Placental pericyte (primary cell): ENCODE data around the gene GOLGA6L25. TPM values are rescaled to one million over a fixed set of nuclear protein-coding genes. Genes with fewer than 3 reads are reported as not detected.

Source experiments
- small RNA-seq: library from RNA; depleted of rRNA; stranded (forward); fragments of <200 nt; gene quantifications from one replicate; pipeline ENCODE3, GENCODE V24; 2012; ENCODE audit warnings: low replicate concordance
- total RNA-seq: library from RNA; depleted of rRNA; stranded (reverse); fragments of >200 nt; gene quantifications from 2 replicates; pipeline ENCODE4 v1.2.3, GENCODE V29; 2012

Gene GOLGA6L25
- not detected in 2 replicates for total RNA-seq

GRCh38 chr15:28553268-28553667 lies at the start of gene GOLGA6L25:
Gene GOLGA6L25 (plus strand): TSS chr15:28553568. CDS start chr15:28553629, 61 bp downstream.

DNA sequence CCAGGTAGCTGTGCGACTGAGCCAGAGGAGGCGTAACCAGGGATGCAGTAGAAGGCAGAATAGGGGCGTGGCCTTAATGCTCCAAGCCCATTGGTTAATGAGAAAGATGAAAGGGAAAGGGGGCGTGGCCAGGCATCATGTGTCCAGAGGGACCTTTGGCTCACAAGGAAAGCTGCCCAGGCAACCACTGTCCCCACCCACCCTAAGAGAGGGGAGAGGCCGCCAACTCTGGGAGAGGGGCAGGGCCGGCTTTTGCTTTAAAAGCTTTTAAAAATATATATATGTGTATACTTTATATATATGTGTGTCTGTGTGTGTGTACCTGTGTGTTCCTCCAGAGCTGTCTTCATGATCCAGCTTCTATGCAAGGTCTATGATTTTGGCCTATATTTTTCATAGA lies 20.4 kb upstream of the GOLGA6L25 start, which contains the start of gene GOLGA8G:
GOLGA8G (minus strand) TSS at position 18 of the 400 bp plus-strand sequence. CDS start 62 bp downstream, outside the sequence.

Small RNAs within 50 kb of the gene (small RNA-seq; reads per million reads assigned to genes)
- not detected for gene AC138749.2
- not detected for gene RF00017

Other genes with a start within 250 kb of the GOLGA6L25 start
- gene HERC2, start 231.4 kb upstream of the GOLGA6L25 start, total RNA-seq: 45.7 and 53.4 TPM in 2 replicates
- not detected in 2 replicates for gene GOLGA6L24, start 195.5 kb upstream of the GOLGA6L25 start, total RNA-seq
- gene GOLGA8F, start 174.9 kb upstream of the GOLGA6L25 start, total RNA-seq: not detected in 2 replicates
- not detected in 2 replicates for gene GOLGA8G, start 20.6 kb upstream of the GOLGA6L25 start, total RNA-seq
- gene GOLGA8M, start 158.9 kb downstream of the GOLGA6L25 start, total RNA-seq: under 0.01 TPM in 1 of 2 replicates, not detected in the other